H54 (cell line): ENCODE measurements around the gene SCN4A.
"Not testable (repeated sequence)": the region's sequence is repeated elsewhere in the genome, so short reads cannot be mapped to it uniquely, and the experiment has no call there.

Experiments
- DNase-seq: peaks from one replicate; pipeline ENCODE4 v3.0.0; 2011; ENCODE audit warnings: low spot score, mixed read lengths; ENCODE audit not compliant: insufficient read length
- FAIRE-seq: peaks from 3 replicates; lab custom pipeline; 2011; peaks lifted over from hg19 to GRCh38; lab: Jason Lieb, UNC
- POLR2A ChIP-seq: IDR thresholded peaks from 2 replicates; pipeline ENCODE4 v1.6.1; 2011; ENCODE audit warnings: low read depth, mild to moderate bottlenecking, low read length

The SCN4A gene

DNA sequence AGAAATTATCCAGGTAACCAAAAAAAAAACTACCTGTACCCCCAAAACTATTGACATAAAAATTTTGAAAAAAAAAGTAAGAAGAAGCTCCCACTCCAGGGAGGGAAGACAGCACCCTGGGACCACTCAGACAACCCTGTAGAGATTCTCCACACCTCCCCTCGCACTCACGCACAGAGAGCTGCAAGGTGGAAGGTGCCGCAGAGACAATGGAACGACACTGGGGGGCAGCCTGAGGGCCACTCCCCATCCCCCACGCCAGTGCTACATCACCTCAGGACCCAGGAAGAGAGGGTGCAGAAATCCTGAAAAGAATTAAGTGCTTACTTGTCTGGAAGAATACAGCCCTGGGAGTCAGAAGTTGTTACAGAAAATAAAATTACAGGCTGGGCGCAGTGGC lies 35.4 kb downstream of the SCN4A start:
- DNase-seq (no peak), FAIRE-seq (no peak)
- TF ChIP-seq POLR2A: no peak

DNA sequence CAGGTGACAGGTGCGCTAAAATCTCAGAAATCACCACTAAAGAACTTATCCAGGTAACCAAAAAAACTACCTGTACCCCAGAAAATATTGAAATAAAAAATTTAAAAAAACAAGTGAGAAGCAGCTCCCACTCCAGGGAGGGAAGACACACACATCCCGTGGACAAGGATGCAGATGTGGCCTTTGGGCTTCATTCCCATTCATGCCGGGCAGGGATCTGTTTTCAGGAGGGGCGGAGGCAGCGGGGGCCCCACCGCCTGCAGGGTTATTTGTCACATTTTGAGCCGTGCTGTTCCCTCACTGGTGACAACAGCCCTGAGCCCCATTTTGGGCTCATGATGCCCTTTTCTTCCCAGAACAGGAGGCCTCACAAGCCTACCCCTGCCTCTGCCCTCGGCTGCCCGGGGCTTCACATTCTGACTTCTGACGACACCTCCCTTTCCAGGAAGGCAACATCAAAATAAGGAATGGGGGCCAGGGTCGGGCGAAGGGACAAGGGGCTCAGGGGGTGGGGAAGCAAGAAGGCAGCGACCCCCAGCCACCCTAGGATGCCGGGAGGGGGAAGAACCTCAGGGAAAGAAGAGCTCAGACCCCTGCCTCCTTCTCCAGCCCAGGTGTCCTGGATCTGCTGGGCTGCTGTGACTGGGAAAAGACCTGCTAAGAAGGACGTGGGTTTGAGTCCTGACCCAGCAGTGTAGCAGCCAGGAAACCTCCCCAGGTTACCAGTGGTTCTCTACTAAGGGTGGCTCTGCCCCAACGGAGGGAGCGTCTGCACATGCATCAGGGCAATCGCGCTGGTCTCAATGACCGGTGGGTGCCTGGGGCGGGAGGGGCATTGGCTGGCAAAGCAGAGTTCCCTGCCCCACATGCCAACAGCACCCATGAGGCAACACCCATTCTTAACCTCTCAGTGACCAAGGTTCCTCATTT lies 38.3 kb downstream of the SCN4A start:
- DNase-seq (no peak), FAIRE-seq (no peak)
- no peak for TF ChIP-seq POLR2A

DNA sequence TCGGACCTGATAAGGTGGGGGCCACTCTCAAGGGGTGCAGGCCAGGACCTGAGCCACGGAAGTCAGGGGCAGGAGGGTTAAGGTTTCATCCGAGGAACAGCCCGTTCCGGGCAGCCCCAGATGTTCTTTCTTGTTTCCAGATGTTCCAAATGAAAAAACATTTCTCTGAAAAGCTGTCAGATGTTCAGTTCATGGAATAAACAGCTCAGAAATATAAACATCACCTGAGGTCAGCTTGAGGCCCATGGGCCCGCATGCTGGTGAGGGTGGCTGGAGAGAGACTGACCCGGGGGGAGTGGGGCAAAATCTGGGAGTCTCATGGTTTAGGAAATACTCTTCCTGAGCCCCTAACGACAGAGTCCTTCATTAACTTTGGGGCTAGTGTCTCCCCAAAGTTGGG lies 39.1 kb downstream of the SCN4A start:
- TF ChIP-seq POLR2A: no peak
- FAIRE-seq: no peak
- DNase-seq: no peak

DNA sequence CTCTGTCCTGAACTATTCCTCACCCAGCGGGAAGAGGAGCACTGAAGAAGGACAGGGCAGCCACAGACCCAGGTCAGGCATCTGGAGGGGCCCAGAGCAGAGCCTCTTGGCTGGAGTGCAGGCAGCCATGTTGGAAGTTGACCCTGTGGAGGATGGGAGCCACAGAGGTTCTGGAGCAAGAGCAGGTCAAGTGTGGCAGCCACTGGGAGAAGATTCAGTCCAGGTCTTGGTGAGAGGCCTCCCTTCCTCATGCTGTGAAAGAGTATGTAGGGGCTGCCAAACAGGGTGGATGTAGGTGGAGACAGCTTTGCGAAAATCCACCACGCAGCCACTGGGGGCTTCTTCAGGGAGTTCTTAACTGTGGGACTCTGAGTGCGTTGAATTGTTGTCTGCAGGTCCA lies 40.0 kb downstream of the SCN4A start:
- TF ChIP-seq POLR2A: no peak
- no peak for FAIRE-seq
- no peak for DNase-seq

DNA sequence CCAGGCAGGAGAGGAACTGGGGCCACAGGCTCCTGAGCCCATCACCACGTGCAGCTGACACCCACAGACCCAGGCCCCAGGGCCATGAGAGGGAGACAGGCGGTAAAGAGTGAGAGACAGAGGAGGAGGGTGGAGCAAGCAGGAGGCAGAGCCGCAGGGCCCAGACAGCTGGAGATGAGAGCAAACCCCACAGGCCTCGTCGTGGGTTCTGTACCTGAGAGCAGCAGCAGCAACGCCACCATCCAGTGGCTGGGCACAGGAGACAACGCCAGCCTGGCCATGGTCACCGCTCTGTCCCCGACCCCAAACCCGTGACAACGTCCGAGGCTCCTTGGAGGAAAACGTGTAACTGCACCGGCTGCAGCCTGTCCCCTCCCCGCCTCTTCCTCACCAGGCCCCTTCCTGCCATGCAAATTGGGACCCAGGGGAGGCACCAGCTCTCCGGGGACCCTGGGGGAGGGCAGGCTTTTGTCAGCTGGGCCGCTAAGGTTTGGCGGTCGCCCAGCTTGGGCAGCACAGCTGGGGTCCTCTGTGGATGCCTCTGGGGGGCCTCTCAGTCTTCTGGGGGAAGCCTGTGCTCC lies 40.6 kb downstream of the SCN4A start, which contains the start of gene CD79B:
Gene CD79B (minus strand): TSS at position 351 of the 581 bp plus-strand sequence. CDS start 70 bp downstream, at position 281.
- FAIRE-seq (no peak), DNase-seq (no peak)
- TF ChIP-seq POLR2A: no peak

DNA sequence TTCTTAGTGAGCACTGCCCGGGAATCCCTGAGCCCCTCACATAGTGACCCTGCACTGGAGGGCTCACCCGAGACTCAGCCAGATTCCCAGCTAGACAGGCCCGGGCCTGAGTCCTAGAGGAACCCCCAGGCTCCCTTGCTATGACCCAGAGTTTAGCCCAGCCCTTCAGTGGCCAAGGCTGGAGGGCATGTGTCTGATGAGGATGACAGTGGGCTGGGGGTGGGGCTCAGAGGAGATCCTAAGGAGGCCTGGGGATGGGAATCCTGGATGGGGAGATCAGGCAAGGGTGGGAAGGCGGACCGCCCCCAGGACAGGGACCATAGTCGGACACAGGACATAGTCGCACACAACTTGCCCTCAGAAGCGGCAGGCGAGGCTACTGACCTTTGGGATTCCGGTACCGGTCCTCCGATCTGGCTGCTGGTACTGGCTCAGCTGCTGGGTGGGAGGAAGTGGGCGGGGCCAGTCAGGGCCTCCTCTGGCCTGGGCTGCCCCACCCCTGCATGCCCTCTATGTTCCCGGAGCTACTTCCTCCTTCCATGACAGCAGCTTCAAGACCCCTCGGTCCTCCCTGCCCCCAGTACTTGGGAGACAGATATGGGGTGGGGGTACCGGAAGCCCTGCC lies 41.7 kb downstream of the SCN4A start:
- FAIRE-seq (no peak), DNase-seq (no peak)
- TF ChIP-seq POLR2A: no peak

DNA sequence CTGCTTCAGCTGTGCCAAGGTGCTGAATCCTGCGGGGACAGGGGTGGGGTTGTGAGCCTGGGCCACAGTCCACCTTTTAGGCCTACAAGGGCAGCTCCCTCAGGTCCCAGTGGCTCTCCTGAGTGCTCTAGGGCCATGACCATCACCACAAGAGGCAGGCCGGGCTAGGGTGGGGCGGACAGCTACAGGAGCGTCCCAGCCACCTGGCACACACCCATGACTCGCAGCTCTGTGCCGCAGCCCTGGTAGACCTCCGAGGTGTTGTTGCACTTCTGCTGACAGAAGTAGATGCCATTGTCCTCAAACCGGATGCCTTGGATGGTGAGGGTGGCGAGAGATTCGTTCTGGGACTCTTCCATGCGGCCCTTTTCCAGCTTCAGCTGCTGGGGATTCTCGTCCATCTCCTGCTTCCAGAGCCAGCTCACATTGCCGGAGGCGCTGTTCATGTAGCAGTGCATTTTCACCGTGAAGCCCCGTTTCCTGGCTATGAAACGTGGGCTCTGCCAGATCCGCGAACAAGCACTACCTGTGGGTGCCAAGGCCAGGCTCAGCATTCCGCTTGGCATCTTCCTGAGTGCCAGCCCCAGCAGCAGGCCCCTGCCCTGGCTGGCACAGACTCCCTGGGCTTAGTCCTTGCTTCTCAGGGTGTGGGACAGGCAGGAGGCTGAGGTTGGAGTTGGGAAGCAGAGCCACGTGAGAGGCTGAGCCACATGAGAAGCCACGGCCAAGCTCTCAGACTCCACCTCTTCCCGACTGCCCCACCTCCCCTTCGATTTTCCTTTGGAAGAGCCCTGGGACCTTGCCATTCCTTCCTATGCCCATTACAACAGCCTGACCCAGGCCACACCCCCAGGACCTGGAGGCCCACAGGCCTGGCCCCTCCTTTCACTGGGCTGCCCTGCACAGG lies 42.6 kb downstream of the SCN4A start:
- DNase-seq (no peak), FAIRE-seq (no peak)
- no peak for TF ChIP-seq POLR2A

DNA sequence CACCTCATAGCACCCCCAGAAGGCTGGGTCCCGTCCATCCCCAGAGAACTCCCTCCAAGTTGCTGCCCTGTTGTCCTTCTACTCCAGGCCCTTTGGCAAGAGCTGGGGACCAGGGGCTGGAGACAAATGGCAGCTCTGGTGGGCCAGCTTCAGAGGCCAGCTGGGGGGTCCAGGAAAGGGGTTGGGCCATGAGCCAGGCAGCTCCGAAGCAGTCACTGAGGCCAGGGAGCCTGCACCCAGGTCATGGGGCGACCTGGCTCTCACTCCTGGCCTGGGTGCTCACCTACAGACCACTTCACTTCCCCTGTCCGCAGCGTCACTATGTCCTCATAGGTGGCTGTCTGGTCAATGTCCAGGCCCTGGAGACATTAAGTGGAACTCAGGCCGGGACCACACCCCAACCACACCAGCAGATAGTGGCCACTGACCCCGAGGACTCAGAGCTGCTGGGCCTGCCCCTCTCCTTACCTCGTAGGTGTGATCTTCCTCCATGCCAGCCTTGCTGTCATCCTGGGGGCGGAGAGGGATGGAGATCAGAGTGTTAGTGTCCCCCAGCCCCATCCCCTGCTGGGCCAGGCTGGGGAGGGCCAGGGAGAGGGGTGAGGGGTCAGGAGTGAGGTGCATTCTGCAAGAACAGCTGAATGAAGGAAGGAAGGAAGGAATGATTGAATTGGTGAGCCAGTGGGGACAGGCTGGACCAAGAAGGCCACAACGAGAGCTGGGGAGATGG lies 43.6 kb downstream of the SCN4A start:
- no peak for FAIRE-seq
- no peak for DNase-seq
- no peak for TF ChIP-seq POLR2A

DNA sequence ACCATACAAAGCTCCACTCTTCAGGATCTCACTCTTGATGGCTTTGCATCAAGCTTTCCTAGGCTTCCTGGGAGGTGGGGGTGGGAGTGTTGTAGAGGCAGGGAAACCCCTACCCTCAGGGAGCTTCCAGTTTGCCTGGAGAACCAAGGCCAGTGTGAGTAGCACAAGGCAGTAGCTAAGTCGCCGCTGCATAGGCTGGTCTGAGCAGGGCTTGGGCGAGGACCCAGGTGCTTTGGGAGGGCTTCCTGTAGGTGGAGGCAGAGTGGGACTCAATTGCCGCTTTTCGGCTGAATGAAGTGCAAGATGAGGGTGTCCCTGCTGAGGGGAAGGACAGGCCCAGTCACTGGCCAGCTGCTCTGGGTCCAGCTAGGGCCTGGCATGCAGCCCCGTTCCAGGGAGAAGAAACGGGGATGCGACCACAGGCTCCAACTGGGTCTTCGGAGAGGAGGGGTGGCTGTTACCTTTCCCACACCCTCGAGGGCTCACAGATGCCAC lies 44.5 kb downstream of the SCN4A start:
- TF ChIP-seq POLR2A: no peak
- no peak for FAIRE-seq

DNA sequence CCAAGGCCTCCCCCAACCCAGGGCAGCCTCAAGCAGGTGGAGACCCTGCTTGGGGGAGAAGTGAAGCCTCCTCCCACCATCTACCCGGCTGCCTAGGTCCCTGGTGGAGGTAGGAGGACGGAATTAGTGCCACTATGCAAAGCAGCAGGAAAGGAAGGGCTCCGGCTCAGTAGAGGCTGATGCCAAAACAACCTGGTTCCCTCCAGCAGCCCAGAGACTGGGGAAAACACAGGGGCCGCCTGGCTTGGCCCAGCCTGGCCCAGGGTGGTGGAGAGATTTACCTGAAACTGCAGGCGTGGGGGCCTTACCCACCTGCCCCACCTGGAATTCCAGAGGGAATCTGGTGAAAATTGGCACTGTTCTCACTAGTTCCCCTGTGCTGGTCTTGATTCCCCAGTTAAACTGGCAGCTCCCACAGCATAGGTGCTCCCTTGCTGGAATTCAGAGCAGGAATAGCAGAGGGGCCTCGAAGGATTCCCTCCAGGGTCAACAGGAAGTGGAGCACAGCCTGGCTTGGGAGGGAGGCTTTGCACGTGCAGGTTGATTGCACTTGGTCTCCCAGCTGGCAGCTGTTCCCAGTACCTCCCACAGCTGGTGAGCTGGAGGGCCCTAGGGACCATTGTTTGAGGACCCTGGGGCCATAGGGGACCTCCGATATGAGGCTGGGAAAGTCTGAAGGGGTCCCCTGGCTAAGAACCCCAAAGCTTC lies 45.1 kb downstream of the SCN4A start:
- DNase-seq (no peak), FAIRE-seq (no peak)
- TF ChIP-seq POLR2A: no peak

More for the DNA sequence above, 44.5 kb downstream of the SCN4A start:
- DNase-seq: no peak

DNA sequence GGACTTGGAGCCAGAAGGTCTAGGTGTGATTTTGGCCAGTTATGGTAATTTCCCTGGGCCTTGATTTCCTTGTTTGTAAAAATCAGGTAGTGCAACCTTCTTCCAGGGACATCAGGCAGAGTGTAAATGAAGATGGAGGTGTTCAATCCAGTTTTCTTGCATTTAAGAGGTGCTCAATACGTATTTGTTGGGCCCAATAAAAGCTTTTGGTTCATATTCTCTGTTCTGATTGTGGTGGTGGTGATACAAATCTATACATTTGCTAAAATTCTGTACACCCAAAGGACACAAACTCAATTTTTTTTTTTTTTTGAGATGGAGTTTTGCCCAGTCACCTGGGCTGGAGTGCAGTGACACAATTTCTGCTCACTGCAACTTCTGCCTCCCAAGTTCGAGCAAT lies 46.6 kb downstream of the SCN4A start:
- no peak for FAIRE-seq
- no peak for TF ChIP-seq POLR2A
- DNase-seq: peak; percentile 3

DNA sequence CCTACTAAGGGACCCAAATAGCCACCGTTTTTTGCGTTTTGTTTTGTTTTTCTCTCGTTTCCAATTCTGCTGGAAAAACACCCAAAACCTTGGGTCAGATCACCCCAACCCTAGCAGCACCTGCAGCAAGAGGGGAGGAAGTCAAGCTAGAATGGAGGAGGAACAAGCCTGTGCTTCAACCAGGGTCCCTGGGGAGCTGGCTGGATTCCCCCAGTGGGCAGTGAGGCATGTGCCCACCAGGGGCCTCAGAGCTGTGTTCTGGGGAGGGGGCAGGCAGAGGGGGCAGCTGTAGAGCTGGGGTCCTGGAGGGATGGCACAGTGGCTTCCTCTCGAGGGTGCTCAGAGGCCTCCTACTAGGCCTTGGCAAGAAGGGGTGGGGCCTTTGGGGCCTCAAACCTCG lies 47.1 kb downstream of the SCN4A start:
- no peak for FAIRE-seq

DNA sequence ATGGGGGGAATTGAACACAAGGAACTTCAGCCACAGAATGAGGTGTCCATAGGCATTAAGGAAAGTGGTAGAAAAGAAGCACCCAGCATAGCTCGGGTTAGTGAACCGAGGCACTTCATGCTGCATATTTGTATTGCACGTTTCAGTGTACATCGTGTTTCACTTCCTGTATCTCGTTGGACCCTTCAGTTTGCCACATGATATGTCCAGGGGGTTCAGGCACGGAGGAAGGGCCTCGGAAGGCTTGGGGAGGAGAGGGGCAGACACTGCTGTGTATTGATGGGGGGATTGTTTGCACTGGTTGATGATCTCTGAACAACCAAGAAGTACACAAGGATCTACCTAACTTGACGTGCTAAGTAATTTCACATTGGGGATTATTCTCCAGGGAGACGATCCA lies 50.3 kb downstream of the SCN4A start:
- not testable (repeated sequence) for DNase-seq, FAIRE-seq

More for the DNA sequence above, 47.1 kb downstream of the SCN4A start:
- DNase-seq: no peak
- TF ChIP-seq POLR2A: no peak

DNA sequence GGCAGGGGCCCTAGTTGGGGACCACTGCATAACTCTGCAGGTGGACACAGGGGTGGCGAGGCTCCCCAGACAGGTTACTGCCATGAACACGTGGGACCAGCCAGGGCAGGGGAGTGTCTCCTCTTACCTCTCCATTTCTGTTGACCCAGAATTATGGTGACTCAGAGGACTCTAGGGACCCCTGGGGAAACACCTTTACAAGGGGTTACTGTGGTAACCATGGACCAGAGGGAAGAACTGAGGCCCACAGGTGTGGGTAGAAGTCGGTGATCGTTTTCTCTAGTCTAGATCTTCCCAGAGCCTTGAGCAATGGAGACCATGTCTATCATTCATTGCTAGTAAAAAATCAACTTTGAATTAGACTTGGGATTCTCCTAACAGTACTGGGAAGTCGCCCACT lies 51.9 kb downstream of the SCN4A start:
- DNase-seq, FAIRE-seq: not testable (repeated sequence)

DNA sequence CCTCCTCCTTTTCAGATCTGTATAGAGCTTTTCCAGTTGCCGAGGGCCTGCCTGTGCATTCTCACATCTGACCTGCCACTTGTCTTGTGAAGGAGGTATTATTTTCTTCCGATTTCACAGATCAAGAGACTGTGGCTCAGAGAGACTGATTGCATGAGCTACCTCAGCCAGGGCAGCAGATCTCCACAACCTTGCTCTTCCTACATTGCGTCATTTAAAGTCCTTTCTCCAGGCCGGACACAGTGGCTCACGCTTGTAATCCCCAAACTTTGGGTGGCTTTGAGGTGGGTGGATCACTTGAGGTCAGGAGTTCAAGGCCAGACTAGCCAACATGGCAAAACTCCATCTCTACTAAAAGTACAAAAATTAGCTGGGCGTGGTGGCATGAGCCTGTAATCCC lies 52.7 kb downstream of the SCN4A start:
- DNase-seq, FAIRE-seq: not testable (repeated sequence)
